Muscle of leg (tissue), 11 donors: Measurements from ENCODE around the gene CSTA. TPM values are rescaled to one million over a fixed set of nuclear protein-coding genes. Genes with fewer than 3 reads are reported as not detected.

ENCODE experiments used
- DNase-seq: peaks from one replicate; pipeline ENCODE4 v3.0.0; 2013
- H3K27ac ChIP-seq: one replicate; pipeline ENCODE4 v1.5.1; 2013; ENCODE audit warnings: mild to moderate bottlenecking, low read length, control low read depth
- H3K27me3 ChIP-seq: one replicate; pipeline ENCODE4 v1.6.1; 2013; ENCODE audit warnings: low read length; ENCODE audit not compliant: control insufficient read depth, insufficient read depth
- H3K36me3 ChIP-seq: one replicate; pipeline ENCODE4 v1.6.1; 2013; ENCODE audit warnings: low read length; ENCODE audit not compliant: control insufficient read depth, insufficient read depth
- H3K4me1 ChIP-seq: one replicate; pipeline ENCODE4 v1.6.1; 2013; ENCODE audit warnings: low read length; ENCODE audit not compliant: control insufficient read depth, insufficient read depth
- H3K4me3 ChIP-seq: one replicate; pipeline ENCODE4 v1.5.1; 2013; ENCODE audit warnings: low read length, control low read depth
- H3K9me3 ChIP-seq: replicated peaks from 2 replicates; pipeline ENCODE4 v1.6.1; 2013; ENCODE audit warnings: low read depth, low read length; ENCODE audit not compliant: control insufficient read depth
- WGBS: methylation state at CpG from one replicate; pipeline ENCODE4 v1.1.5; 2013; ENCODE audit warnings: missing lambda C conversion rate; ENCODE audit not compliant: insufficient coverage; 5-methylcytosine and 5-hydroxymethylcytosine counted together
- polyA plus RNA-seq, 8 donors: library from polyadenylated mRNA; unstranded; fragments of 120-200 nt; gene quantifications; one replicate each; pipeline versions ENCODE4 v1.2.1 to v1.2.3, GENCODE V29; 2013; ENCODE audit warnings: inconsistent platforms in 1 of 8, low replicate concordance in 1 of 8; ENCODE audit not compliant: insufficient read length in 8 of 8, insufficient read depth in 1 of 8
- total RNA-seq: library from RNA; stranded (reverse); fragments of 120-200 nt; gene quantifications from one replicate; pipeline ENCODE4 v1.2.4, GENCODE V29; 2013

The CSTA gene
- total and polyA plus RNA-seq, 9 donors: 0.22 to 4.9 (median 0.68) TPM

- no peak overlapping the region for H3K4me3 ChIP-seq
- no peaks in the 10 kb centered on the region for H3K9me3 ChIP-seq
- no peak for DNase-seq
- H3K27me3 ChIP-seq: no peaks in the 10 kb centered on the region
- H3K36me3 ChIP-seq: no peaks in the 10 kb centered on the region
- no peak overlapping the region for H3K27ac ChIP-seq
- H3K4me1 ChIP-seq: no peaks in the 10 kb centered on the region
Observed at GRCh38 chr3:122301063-122301462, 24.0 kb upstream of the CSTA start.

GRCh38 chr3:122305818-122306621 lies 19.0 kb upstream of the CSTA start:
- Histone ChIP-seq H3K9me3 (no peaks in the 10 kb centered on the region), H3K27ac (no peak overlapping the region)
- 21% methylated on average over 3 of the region's 3 CpGs for WGBS

GRCh38 chr3:122306622-122306953 lies 18.5 kb upstream of the CSTA start:
- Histone ChIP-seq H3K4me1 (no peaks in the 10 kb centered on the region), H3K27me3 (no peaks in the 10 kb centered on the region), H3K27ac (no peak overlapping the region), H3K4me3 (no peak overlapping the region), H3K36me3 (no peaks in the 10 kb centered on the region), H3K9me3 (no peaks in the 10 kb centered on the region)
- WGBS: no CpG with 5 or more reads among the region's 2 CpGs
- DNase-seq: no peak

More at GRCh38 chr3:122305818-122306621, 19.0 kb upstream of the CSTA start:
- no peaks in the 10 kb centered on the region for H3K27me3 ChIP-seq
- no peak overlapping the region for H3K4me3 ChIP-seq
- no peaks in the 10 kb centered on the region for H3K36me3 ChIP-seq
- H3K4me1 ChIP-seq: no peaks in the 10 kb centered on the region
- no peak for DNase-seq

- no peak for DNase-seq
- Histone ChIP-seq H3K4me3 (no peak overlapping the region), H3K27me3 (no peaks in the 10 kb centered on the region), H3K9me3 (no peaks in the 10 kb centered on the region), H3K36me3 (no peaks in the 10 kb centered on the region), H3K4me1 (no peaks in the 10 kb centered on the region), H3K27ac (no peak overlapping the region)
- WGBS: 81% methylated on average over 2 of the region's 4 CpGs
Observed at GRCh38 chr3:122307094-122307687, 17.9 kb upstream of the CSTA start.

GRCh38 chr3:122307976-122308375 lies 17.1 kb upstream of the CSTA start:
- Histone ChIP-seq H3K4me1 (no peaks in the 10 kb centered on the region), H3K36me3 (no peaks in the 10 kb centered on the region), H3K27ac (no peak overlapping the region), H3K4me3 (no peak overlapping the region), H3K9me3 (no peaks in the 10 kb centered on the region), H3K27me3 (no peaks in the 10 kb centered on the region)
- DNase-seq: no peak

GRCh38 chr3:122310361-122310760 lies 14.7 kb upstream of the CSTA start:
- Histone ChIP-seq H3K27me3 (peaks cover 1% of the 10 kb centered on the region), H3K36me3 (no peaks in the 10 kb centered on the region), H3K9me3 (no peaks in the 10 kb centered on the region), H3K4me3 (no peak overlapping the region), H3K4me1 (no peaks in the 10 kb centered on the region), H3K27ac (no peak overlapping the region)
- WGBS: no CpG with 5 or more reads among the region's 1 CpG
- no peak for DNase-seq

- Histone ChIP-seq H3K27me3 (peaks cover 2% of the 10 kb centered on the region), H3K27ac (no peak overlapping the region), H3K4me1 (no peaks in the 10 kb centered on the region), H3K36me3 (no peaks in the 10 kb centered on the region), H3K4me3 (no peak overlapping the region), H3K9me3 (no peaks in the 10 kb centered on the region)
- DNase-seq: no peak
Observed at GRCh38 chr3:122312826-122313225, 12.2 kb upstream of the CSTA start.

GRCh38 chr3:122313281-122313680 lies 11.8 kb upstream of the CSTA start:
- no peaks in the 10 kb centered on the region for H3K36me3 ChIP-seq
- no peaks in the 10 kb centered on the region for H3K9me3 ChIP-seq
- no peaks in the 10 kb centered on the region for H3K4me1 ChIP-seq
- DNase-seq: no peak
- H3K27me3 ChIP-seq: peaks cover 2% of the 10 kb centered on the region
- no peak overlapping the region for H3K27ac ChIP-seq
- no peak overlapping the region for H3K4me3 ChIP-seq
- 64% methylated on average over 1 of the region's 3 CpGs for WGBS

GRCh38 chr3:122314228-122314876 lies 10.7 kb upstream of the CSTA start:
- DNase-seq: no peak
- peaks cover 2% of the 10 kb centered on the region for H3K27me3 ChIP-seq
- H3K27ac ChIP-seq: no peak overlapping the region
- H3K4me1 ChIP-seq: no peaks in the 10 kb centered on the region
- H3K4me3 ChIP-seq: no peak overlapping the region
- H3K36me3 ChIP-seq: no peaks in the 10 kb centered on the region
- WGBS: no CpG with 5 or more reads among the region's 2 CpGs
- H3K9me3 ChIP-seq: no peaks in the 10 kb centered on the region

GRCh38 chr3:122315619-122316018 lies 9.4 kb upstream of the CSTA start:
- no peak for DNase-seq
- Histone ChIP-seq H3K9me3 (no peaks in the 10 kb centered on the region), H3K4me1 (no peaks in the 10 kb centered on the region), H3K27me3 (peaks cover 2% of the 10 kb centered on the region), H3K36me3 (no peaks in the 10 kb centered on the region), H3K27ac (no peak overlapping the region), H3K4me3 (no peak overlapping the region)
- 38% methylated on average over 3 of the region's 4 CpGs for WGBS
